Stimulated activated CD8-positive, alpha-beta memory T cell treated with anti-CD3 and anti-CD28 coated beads, Interleukin-15, amount 100 ng/mL, for 4 hours (primary cell): ENCODE measurements around the gene SEMA3A.
"Not testable (repeated sequence)": the region's sequence is repeated elsewhere in the genome, so short reads cannot be mapped to it uniquely, and the experiment has no call there.

Experiments
- DNase-seq, 2 donors: peaks; one replicate each; pipeline ENCODE4 v3.0.0-alpha.2; 2020; ENCODE audit warnings: low read depth in 2 of 2

Gene SEMA3A

DNA sequence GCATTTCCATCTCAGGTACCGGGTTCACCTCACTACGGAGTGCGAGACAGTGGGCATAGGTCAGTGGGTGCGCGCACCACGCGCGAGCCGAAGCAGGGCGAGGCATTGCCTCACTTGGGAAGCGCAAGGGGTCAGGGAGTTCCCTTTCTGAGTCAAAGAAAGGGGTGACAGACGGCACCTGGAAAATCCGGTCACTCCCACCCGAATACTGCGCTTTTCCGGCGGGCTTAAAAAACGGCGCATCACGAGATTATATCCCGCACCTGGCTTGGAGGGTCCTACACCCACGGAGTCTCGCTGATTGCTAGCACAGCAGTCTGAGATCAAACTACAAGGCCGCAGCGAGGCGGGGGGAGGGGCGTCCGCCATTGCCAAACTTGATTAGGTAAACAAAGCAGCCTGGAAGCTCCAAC lies 132.1 kb downstream of the SEMA3A start:
- DNase-seq, result not testable (repeated sequence)

DNA sequence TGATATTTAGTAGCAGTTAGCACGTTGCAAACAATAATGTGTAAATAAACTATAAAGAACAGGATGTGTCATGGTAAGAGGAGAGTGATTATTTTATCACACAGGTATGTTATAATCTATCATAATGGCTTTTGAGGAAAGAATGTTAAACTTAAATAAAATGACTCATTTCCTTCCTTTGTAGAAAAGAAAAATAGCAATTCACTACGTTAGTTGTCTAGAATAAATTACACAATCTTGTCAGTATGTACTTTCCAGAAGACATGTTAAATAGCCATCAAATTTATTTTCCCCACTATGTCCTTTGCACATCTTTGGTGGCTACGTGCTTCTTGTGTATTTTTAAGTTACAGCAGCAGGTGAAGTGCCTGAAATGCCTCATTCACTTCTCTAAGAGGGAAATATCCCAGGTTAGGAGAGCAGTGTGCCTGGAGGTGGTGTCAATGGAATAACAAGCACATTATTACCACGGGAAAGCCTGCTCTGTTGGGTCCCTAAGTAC lies 133.8 kb downstream of the SEMA3A start:
- no peak for DNase-seq

DNA sequence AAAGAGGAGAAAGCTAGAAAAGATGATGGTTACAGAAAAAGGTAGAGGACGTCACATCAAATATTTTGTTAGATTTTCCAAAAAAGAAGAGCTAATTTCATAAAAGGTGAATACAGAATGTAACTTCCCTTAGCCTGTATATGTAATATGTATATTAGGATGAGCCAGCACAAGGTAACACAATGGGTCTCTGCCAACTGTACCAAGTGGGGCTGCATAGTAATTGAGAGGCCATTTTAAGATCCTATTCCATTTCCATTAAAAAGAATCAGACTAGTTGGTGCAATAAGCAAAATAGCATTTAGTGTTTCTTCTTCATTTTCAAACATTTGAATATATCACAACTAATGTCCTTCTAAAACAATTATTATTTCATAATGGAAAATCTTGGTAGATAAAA lies 134.6 kb downstream of the SEMA3A start:
- no peak for DNase-seq

DNA sequence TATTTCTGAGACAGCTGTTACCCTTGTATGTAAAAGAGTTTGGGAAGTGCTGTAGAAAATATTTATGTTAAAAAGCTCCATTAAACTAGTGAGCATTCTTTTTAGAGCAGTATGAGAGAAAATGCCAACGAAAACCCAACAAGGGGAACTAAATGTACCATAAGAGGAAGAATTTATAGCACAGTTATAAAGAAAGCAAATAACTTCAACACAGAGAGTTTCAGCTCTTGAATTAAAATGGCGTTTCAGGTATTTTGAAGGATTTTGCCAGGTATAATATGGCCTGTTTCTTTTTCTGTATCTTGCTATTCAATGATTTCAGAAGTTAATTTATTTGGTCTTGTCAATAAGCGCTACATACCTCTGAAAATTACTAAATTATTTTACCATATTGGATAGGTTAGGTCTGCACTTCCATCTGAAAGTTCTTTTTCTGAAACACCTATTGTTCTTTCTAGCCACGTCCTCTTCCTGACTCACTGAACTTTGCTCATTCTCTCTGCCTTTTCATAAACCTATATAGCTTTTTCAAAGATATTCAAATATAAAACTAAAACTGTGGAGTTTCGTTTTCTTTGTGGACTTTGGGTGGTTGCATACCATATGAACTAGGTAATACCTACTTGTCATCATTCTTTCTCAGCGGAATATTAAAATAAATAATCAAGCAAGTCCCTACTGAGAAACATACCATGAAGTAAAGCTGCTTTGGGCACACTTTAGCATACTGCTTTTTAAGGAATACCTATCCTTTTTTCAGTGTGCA lies 136.1 kb downstream of the SEMA3A start:
- no peak for DNase-seq

DNA sequence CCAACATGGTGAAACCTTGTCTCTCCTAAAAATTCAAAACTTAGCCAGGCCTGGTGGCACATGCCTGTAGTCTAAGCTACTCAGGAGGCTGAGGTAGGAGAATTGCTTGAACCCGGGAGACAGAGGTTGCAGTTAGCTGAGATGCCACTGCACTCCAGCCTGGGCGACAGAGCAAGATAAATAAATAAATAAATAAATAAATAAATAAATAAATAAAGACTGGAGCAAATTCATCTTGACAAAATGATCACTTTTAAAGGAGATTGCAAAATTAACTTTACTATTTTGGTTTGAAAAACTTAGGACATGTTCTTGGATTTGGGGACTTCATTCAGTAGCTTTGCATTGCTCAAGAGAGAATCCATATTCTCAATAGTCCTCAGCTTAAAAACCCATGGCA lies 137.0 kb downstream of the SEMA3A start:
- DNase-seq, result no peak

DNA sequence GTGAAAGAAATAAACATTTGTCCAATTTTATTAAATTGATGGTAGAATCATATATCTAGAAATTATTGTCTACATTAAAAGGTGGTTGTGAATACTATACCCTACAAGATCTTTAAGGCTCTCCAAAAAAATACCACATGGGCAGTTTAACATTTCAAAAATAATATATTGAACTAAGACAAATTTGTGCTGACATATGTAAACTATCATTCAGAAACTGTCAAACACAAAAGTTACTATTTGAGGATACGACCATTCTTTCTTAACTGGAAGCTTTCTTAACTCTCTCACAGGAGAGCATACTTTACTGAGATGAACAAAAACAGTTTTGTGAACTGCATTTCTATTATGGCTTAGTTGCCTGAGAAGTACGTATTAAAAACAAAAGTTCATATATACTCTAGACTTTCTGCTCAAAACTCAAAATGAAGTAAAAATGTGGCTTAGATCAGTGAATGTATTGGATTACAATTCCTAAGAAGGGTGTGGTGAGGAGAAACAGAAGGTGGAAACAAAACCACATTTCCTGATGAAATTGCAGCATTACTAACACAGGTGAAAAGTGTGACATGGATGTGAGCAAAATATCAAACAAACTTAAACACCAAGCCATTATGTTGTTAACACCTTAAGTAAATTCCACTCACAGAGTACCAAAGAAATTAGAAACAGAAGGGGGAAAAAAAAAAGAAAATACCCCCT lies 138.5 kb downstream of the SEMA3A start:
- no peak for DNase-seq

DNA sequence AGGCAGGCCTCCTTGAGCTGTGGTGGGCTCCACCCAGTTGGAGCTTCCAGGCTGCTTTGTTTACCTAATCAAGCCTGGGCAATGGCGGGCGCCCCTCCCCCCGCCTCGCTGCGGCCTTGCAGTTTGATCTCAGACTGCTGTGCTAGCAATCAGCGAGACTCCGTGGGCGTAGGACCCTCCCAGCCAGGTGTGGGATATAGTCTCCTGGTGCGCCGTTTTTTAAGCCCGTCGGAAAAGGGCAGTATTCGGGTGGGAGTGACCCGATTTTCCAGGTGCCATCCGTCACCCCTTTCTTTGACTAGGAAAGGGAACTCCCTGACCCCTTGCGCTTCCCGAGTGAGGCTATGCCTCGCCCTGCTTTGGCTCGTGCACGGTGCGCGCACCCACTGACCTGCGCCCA lies 139.4 kb downstream of the SEMA3A start:
- not testable (repeated sequence) for DNase-seq

DNA sequence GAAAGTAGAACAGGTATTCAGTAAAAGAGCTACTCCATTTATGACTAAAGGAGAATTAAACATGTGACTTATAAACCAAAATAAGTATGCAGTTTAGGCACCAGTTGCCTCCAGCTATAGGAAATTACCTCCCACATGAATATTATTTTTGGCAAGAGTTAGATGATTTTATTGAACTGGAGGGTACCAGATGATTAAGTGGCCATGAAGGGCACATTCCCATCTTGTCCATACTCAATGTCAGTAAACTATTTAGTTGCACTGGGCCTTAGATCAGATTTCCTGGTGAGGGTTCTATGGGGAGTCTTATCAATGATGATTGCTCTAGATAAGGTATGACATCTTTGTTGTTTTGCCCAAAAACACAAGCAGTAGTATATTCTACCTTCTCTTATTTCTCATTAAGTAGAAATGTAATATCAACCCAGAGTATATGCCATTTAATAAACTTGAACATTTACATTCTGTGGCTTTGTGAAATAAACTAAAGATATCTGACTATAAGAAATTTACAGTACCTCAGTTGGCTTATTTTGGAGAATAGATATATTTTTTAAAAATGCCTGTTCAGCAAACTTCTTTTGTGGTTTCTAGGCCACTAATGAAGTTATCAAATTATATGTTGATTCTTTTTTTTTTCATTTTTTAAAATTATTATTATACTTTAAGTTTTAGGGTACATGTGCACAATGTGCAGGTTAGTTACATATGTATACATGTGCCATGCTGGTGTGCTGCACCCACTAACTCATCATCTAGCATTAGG lies 145.3 kb downstream of the SEMA3A start:
- DNase-seq, result no peak

DNA sequence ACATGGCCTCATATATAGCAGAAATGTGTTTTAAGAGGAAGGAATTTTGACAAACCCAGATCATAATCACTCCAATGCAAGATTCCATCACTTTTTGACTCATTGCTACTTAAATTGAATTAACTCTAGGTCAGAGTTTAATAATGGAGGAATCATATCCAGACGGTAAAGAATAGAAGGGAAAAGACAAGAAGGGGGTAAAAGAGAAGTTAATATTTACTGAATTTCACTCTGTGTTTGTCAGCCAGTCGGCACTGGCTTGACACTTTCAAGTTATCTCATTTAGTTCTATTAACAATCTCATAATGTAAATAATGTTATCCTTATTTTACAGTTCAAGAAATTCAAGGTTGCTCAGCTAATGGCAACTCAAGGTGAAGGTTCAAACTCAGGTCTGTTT lies 147.5 kb downstream of the SEMA3A start:
- no peak for DNase-seq

DNA sequence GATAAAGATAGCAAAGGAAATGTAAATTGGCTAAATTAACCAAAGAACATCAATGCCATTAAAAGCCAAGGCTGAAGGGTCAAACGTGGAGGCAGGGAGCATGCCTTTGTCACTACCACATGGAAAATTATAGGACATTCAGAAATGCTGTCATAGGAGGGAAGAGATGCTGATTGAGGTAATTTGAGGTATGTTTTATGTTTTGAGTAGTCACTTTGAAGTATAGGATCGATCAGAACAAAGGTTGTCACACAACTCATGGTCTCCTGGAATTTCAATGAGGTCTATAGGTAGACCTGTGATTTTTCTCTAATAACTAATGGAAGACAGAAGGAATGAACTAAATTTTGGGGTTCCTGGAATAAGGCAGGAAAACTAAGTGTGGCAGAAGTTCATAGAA lies 149.8 kb downstream of the SEMA3A start:
- DNase-seq, result no peak

DNA sequence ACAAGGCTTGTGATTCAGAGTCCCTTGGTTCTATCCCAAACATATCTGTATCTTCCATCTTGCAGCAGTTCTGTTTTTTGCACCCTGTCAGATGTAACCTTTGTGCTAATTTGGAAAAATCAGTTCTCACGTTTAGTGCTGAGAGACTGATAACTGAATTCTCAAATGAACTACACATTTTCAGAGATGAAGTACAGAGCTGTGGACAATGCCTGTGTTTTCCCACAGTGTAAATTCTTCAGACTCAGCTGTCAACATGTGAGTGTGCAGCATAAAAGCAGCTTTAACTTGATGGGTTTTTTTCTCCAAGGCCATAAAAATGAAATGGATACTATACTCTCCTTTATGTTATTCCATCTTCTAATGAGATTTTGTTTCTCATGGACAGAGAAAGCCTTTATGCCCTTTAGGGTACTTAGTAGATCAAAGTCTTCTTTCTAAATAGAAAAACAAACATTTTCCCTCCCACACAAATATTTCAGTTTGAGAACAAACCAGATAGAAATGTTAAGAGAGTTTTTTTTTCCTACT lies 150.9 kb downstream of the SEMA3A start:
- DNase-seq, result no peak

DNA sequence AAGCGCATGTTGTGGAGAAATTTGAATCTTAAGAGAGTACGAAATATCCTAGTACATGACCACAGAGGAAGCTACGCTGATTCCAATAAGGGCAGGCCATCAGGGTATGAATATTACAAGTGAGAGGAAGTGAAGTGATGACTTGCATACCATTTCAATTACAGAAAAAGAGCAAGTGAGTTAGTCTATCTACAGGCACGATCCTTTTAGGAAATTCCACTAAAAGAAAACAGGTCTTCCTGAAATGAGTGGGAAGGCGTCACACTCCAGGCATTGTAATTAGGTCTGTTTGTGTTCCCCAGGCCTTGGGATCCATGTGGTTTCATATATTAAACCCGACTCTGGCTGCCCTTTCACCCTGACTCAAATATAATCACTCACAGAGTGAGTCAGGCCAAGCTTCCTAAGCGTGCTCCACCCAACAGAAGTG lies 152.5 kb downstream of the SEMA3A start:
- no peak for DNase-seq

DNA sequence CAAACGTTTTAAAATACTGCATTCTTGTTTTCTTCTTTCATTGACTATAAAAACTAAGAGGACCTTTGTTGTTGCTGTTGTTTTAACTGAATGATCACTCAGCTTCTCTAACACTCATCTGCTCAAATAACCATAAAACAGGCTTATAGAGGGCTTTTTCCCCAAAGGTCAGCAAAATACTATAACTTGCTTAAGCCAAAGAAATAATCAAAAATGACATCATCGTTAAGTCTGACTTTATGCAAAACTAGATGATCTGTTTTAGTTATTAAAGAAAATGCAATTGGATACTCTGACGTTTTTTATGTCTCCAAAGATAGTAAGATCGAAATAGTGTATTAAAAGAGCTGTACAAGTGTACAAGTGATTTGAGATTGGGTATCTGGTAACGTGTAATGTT lies 152.9 kb downstream of the SEMA3A start:
- no peak for DNase-seq

DNA sequence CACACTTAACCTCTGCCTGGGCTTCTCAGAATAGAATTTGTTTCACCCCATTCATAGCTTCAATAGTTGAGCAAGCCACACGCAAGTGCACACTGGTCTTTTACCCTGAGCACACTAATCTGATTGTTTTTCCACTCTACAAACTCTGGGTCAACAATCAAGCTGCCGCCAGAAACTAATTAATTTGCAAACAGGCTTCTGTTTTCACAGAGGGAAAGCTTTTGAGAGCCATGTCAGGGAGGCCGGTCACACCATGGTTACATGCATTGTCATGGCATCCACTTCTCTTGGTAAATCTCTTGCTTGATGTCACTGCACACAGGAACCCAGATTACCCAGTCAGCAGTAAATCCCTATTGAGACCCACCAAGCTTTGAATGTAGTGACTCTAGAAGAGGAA lies 154.2 kb downstream of the SEMA3A start:
- DNase-seq, result no peak

DNA sequence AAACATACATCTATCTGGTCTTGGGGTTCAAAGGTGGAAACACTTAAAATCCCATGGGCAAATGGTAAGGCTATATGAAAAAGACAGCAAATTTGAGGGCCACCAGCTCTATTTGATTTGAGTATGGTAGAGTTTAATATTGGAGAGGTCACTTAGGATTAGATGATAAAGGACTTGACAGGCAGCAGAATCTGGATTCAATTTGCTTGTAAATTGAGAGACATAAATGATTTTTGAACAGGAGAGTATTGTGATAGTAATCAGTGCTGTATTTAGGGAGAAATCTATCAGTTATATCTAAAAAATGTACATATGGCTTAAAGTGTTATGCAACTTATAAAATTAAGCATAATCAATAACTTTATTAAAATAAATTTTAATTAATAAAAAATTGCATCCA lies 155.2 kb downstream of the SEMA3A start:
- DNase-seq, result no peak

DNA sequence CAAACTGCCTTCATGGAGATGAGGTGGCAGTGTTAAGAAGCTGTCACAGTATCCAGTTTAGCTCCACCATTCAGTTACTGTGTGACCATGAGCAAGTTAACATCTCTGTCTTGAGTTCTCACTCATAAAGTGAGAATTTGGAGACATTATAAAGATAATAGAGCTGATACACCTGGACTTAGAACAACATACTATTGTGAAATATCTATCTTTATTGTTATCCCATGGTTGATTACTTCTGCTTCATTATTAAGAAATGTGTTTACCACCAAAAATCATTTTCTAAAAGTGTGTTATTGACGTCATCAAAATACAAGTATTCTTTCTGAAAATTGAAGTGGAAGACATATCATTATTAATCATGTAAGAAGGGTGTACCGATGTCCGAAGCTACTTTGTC lies 166.9 kb downstream of the SEMA3A start:
- DNase-seq, result no peak

DNA sequence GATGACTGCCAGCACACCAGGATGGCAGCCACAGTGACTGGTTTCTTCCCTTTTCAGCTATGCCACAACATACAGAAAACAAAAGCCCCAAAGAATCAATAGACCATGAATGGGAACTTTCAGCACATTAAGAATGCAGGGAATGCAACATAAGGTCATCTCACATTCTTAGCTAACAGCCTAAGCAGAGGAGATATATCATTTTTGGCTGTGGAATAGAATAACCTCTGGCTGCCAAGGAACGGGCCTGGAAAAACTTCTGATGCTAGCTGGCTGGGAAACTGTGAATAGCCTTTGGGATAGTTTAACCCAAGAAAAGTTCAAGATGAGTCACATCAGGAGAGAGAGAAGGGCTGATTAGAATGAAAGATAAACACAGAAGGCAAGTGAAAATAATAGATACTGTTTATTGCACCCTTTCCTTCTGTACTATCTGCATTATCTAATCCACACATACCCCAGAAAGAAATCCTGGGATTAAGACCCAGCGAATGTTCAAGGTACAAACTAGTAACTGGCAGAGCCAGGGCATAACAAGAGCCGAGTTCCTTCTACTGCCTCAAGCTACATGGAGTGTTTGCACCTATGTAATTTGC lies 169.2 kb downstream of the SEMA3A start:
- DNase-seq, result no peak

DNA sequence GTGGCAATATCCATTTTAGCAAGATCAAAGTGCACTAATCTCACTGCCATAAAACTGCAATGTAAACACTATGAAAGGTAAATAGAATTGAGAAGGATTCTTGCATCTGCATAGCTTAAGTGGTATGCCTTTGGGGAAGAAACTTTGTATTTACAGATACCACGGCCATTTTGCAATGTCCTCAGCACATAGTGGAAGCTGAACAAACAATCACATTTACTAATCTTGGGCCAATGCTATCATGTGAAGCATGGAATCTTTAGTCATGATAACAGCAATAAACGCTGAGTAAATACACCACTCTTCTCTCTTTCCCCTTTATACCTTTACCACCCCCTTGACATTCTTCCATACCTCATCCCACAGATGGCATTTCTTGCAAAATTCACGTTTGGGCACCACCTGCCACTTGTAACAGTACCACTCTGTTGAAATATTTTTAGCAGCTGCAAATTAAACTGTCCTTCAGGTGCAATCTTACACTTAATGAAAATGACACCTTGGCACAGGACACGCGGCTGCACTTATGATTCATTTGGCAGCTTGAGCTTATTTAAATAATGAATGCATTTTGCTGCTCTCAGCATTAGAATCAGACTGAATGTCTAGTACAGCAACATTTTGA lies 171.8 kb downstream of the SEMA3A start:
- DNase-seq, result no peak

DNA sequence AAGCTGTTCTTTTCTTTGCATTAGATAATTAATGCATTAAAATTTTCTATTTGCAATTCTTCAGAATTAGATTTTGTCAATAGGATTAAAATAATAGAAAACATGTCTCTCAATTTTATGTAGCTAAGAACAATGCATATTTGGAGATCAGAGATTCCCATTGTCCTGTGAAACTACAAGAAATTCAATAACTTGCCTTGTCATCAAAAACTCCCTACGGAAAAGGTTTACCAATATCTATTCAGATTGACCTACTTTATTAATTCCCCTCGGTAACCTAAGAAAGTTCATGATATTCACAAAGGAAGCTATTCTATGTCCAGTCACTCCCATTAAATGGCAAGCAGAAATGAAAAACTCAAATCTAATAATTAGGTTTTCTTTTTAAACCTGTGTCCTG lies 172.6 kb downstream of the SEMA3A start:
- DNase-seq, result no peak

DNA sequence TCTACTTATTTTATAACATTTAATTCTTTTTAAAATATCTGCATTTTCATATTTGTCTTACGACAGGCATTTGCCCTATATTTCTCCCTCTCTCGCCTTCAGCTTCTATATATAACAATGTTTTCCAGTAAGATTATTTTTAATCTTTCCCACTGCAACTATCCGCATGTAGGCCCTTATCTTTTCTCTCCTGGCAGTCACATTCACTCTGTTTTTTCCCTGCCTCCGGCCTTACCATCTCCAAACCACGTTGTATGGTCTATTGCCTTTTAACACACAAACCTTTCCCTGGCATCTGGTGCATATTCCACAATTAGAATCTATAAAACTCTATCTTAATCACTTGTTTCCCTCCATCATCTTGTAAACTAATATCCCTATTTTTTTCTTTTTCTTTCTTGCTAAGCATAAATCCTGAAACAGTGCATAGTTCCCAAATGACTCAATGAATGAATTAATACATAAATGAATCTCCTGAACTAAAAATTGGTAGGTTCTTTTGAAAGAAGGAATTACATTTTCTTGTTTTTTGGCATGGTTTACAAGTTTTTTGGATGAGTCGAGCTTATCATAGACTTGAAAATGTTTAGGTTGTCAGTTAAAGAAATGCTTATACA lies 173.2 kb downstream of the SEMA3A start:
- no peak for DNase-seq

DNA sequence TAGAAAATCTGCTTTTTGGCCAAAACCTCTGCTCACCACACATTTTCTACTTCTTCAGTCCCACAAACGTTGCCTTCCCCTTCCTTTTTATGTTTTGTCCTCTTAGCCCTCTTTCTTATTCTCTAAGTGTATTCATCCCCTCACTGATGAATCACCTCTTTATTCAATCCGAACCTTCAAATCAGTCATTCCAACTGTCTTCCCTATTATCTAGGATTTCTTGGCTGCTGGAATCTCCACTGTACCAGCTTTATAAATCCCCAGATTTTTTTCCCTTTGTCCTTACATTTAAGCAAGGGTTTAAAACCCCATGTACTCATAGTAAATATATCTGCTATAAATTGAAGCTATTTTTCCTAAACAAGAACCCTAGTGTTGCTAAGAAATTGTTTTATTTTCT lies 176.9 kb downstream of the SEMA3A start:
- DNase-seq, result no peak
